Caco-2 (cell line): ENCODE data around the gene ZNF564. TPM values are rescaled to one million over a fixed set of nuclear protein-coding genes. Genes with fewer than 3 reads are reported as not detected.

Source experiments
- BruUV-seq: library from RNA; stranded (reverse); fragments of 400-500 nt; replicated peaks from 2 replicates; lab custom pipeline; 2021; lab: Mats Ljungman, UMichigan
- CTCF ChIA-PET: fragments of 300-600 bp; sonication (Branson Sonifier 250); formaldehyde crosslinking; loops from one replicate; lab custom pipeline; 2022; ENCODE audit warnings: antibody characterized with exemption; lab: Charles Lee
- POLR2A ChIA-PET: fragments of 300-600 bp; sonication (Branson Sonifier 250); formaldehyde crosslinking; loops from one replicate; lab custom pipeline; 2022; ENCODE audit warnings: antibody characterized with exemption; lab: Charles Lee
- DNase-seq, 2 experiments: peaks; one replicate each; pipeline versions ENCODE4 v3.0.0 to v3.0.0-alpha.2; 2020 to 2022
- H3K27me3 ChIP-seq: replicated peaks from 2 replicates; pipeline ENCODE4 v1.6.0; 2011; ENCODE audit warnings: low read length; ENCODE audit not compliant: control insufficient read depth, insufficient read depth
- H3K36me3 ChIP-seq: 2 replicates; pipeline ENCODE4 v1.5.1; 2011; ENCODE audit warnings: low read length; ENCODE audit not compliant: control insufficient read depth, insufficient read depth
- H3K4me1 ChIP-seq: fragments of 250-450 bp; sonication (Bioruptor Pico); 2 replicates; pipeline ENCODE4 v1.5.1; 2020; ENCODE audit warnings: mild to moderate bottlenecking
- H3K4me3 ChIP-seq: 2 replicates; pipeline ENCODE4 v1.5.1; 2011; ENCODE audit warnings: low read depth, mild to moderate bottlenecking, control low read depth, low read length
- H3K9me3 ChIP-seq: fragments of 250-450 bp; sonication (Bioruptor Pico); 2 replicates; pipeline ENCODE4 v1.5.1; 2020; ENCODE audit warnings: mild to moderate bottlenecking, moderate library complexity
- H3K27ac Mint-ChIP-seq: one replicate; pipeline ENCODE4 v1.8.0; 2022; ENCODE audit warnings: mixed read lengths; ENCODE audit not compliant: unreplicated experiment
- H3K27me3 Mint-ChIP-seq: one replicate; pipeline ENCODE4 v1.8.0; 2022; ENCODE audit warnings: mixed read lengths; ENCODE audit not compliant: insufficient read depth, unreplicated experiment
- H3K36me3 Mint-ChIP-seq: one replicate; pipeline ENCODE4 v1.8.0; 2022; ENCODE audit warnings: mild to moderate bottlenecking, mixed read lengths; ENCODE audit not compliant: insufficient read depth, unreplicated experiment
- H3K4me1 Mint-ChIP-seq: one replicate; pipeline ENCODE4 v1.8.0; 2022; ENCODE audit warnings: low read depth, mixed read lengths; ENCODE audit not compliant: unreplicated experiment
- H3K4me3 Mint-ChIP-seq: one replicate; pipeline ENCODE4 v1.8.0; 2022; ENCODE audit warnings: mild to moderate bottlenecking, moderate library complexity, mixed read lengths; ENCODE audit not compliant: unreplicated experiment
- H3K9me3 Mint-ChIP-seq: one replicate; pipeline ENCODE4 v1.8.0; 2022; ENCODE audit warnings: mixed read lengths; ENCODE audit not compliant: unreplicated experiment
- CTCF ChIP-seq, 2 experiments: fragments of 200-600 bp in 1 of 2; IDR thresholded peaks; 1 replicate in 1 of 2; 2 replicates in 1 of 2; pipeline versions ENCODE4 v1.5.1 to v1.8.0; 2011 to 2022; ENCODE audit warnings: antibody characterized with exemption in 1 of 2, control low read depth in 1 of 2, inconsistent platforms in 1 of 2, low read depth in 1 of 2, low read length in 1 of 2, mild to moderate bottlenecking in 1 of 2, moderate library complexity in 1 of 2; ENCODE audit not compliant: insufficient read depth in 1 of 2, severe bottlenecking in 1 of 2, unreplicated experiment in 1 of 2
- intact Hi-C: fragments of 100-400 bp; cut with micrococcal nuclease; formaldehyde crosslinking; loops from one replicate; pipeline ENCODE4 v1.10.0; 2022; ENCODE audit not compliant: unreplicated experiment
- total RNA-seq: library from RNA; stranded (reverse); gene quantifications from 2 replicates; pipeline ENCODE4 v1.2.3, GENCODE V29; 2022

Gene ZNF564
- total RNA-seq, 1 experiment from 2014 or later, result 11.6 TPM

GRCh38 chr19:12546068-12546467, 5.2 kb downstream of the ZNF564 start:
- TF ChIP-seq CTCF (IDR thresholded peaks at IDR 0.05; ENCODE audit: insufficient read depth in 1 of 2, low read depth in 1 of 2, low read length in 1 of 2, severe bottlenecking in 1 of 2, unreplicated experiment in 1 of 2), result no peak
- Mint-ChIP-seq H3K36me3 (peaks cover 83% of the 10 kb centered on the region), H3K27ac (no peak overlapping the region), H3K27me3 (no peaks in the 10 kb centered on the region), H3K4me3 (no peak overlapping the region), H3K4me1 (no peaks in the 10 kb centered on the region), H3K9me3 (peaks cover 10% of the 10 kb centered on the region)
- Histone ChIP-seq H3K36me3 (peaks cover 6% of the 10 kb centered on the region), H3K9me3 (peaks cover 4% of the 10 kb centered on the region; the same call in 1 of the 2 replicates), H3K27me3 (no peaks in the 10 kb centered on the region), H3K4me1 (no peaks in the 10 kb centered on the region), H3K4me3 (no peak overlapping the region)
- BruUV-seq, result no TSS peak
- CTCF ChIA-PET, result no interaction called here
- POLR2A ChIA-PET, result no interaction called here
- DNase-seq, result no peak
- intact Hi-C loops, result no loop called here

- ChIA-PET POLR2A (no interaction called here), CTCF (no interaction called here)
- Mint-ChIP-seq H3K27me3 (no peaks in the 10 kb centered on the region), H3K27ac (no peak overlapping the region), H3K36me3 (peaks cover 83% of the 10 kb centered on the region), H3K4me3 (no peak overlapping the region), H3K9me3 (peaks cover 10% of the 10 kb centered on the region), H3K4me1 (no peaks in the 10 kb centered on the region)
- H3K4me3 ChIP-seq, result no peak overlapping the region
- H3K4me1 ChIP-seq, result no peaks in the 10 kb centered on the region
- no TSS peak for BruUV-seq
- H3K9me3 ChIP-seq, result peaks cover 4% of the 10 kb centered on the region; the same call in 1 of the 2 replicates
- TF ChIP-seq CTCF (IDR thresholded peaks at IDR 0.05; ENCODE audit: insufficient read depth in 1 of 2, low read depth in 1 of 2, low read length in 1 of 2, severe bottlenecking in 1 of 2, unreplicated experiment in 1 of 2), result no peak
- peaks cover 6% of the 10 kb centered on the region for H3K36me3 ChIP-seq
- intact Hi-C loops, result no loop called here
- H3K27me3 ChIP-seq, result no peaks in the 10 kb centered on the region
- no peak for DNase-seq
These were observed 6.0 kb downstream of the ZNF564 start for GRCh38 chr19:12545267-12545666.

- TF ChIP-seq CTCF (IDR thresholded peaks at IDR 0.05; ENCODE audit: insufficient read depth in 1 of 2, low read depth in 1 of 2, low read length in 1 of 2, severe bottlenecking in 1 of 2, unreplicated experiment in 1 of 2), result no peak
- H3K4me3 ChIP-seq, result no peak overlapping the region
- peaks cover 82% of the 10 kb centered on the region for H3K36me3 Mint-ChIP-seq
- H3K9me3 Mint-ChIP-seq, result peaks cover 10% of the 10 kb centered on the region
- no peak for DNase-seq
- no peaks in the 10 kb centered on the region for H3K4me1 Mint-ChIP-seq
- intact Hi-C loops, result no loop called here
- no peak overlapping the region for H3K27ac Mint-ChIP-seq
- ChIA-PET POLR2A (no interaction called here), CTCF (no interaction called here)
- no peaks in the 10 kb centered on the region for H3K27me3 Mint-ChIP-seq
- no TSS peak for BruUV-seq
- H3K4me1 ChIP-seq, result no peaks in the 10 kb centered on the region
- H3K9me3 ChIP-seq, result peaks cover 4% of the 10 kb centered on the region; the same call in 1 of the 2 replicates
- no peak overlapping the region for H3K4me3 Mint-ChIP-seq
- H3K27me3 ChIP-seq, result no peaks in the 10 kb centered on the region
- peaks cover 2% of the 10 kb centered on the region for H3K36me3 ChIP-seq
These were observed 6.8 kb downstream of the ZNF564 start for GRCh38 chr19:12544401-12544876.
